Measurements from ENCODE around the gene MMD. TPM values are rescaled to one million over a fixed set of nuclear protein-coding genes. Genes with fewer than 3 reads are reported as not detected.

MMD gene
- total RNA-seq, 4 donors from 2014 or later, result 4.6 to 25.7 (median 11.3) TPM

DNA sequence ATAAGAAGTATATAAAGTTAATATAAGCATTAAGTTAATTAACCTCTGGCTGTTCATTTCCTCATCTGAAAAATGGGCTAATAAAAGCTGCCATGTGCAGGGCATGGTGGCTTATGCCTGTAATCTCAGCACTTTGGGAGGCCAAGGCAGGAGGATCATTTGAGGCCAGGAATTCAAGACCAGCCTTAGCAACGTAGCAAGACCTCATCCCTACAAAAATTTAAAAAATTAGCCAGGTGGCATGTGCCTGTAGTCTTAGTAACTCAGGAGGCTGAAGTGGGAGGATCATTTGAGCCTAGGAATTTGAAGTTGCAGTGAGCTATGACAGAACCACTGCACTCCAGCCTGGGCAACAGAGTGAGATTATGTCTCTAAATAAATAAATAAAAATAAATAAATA, 40.6 kb upstream of the MMD start:
- no peaks in the 10 kb centered on the region for H3K27me3 ChIP-seq
- no peak overlapping the region for H3K27ac ChIP-seq
- DNase-seq (no peak), ATAC-seq (no peak)
- H3K36me3 ChIP-seq, result no peaks in the 10 kb centered on the region
- H3K9me3 ChIP-seq, result no peaks in the 10 kb centered on the region
- H3K4me3 ChIP-seq, result no peak overlapping the region
- no peaks in the 10 kb centered on the region for H3K4me1 ChIP-seq
- no peak for TF ChIP-seq POLR2A (IDR thresholded peaks at IDR 0.05)
- TF ChIP-seq, protein P1, sequence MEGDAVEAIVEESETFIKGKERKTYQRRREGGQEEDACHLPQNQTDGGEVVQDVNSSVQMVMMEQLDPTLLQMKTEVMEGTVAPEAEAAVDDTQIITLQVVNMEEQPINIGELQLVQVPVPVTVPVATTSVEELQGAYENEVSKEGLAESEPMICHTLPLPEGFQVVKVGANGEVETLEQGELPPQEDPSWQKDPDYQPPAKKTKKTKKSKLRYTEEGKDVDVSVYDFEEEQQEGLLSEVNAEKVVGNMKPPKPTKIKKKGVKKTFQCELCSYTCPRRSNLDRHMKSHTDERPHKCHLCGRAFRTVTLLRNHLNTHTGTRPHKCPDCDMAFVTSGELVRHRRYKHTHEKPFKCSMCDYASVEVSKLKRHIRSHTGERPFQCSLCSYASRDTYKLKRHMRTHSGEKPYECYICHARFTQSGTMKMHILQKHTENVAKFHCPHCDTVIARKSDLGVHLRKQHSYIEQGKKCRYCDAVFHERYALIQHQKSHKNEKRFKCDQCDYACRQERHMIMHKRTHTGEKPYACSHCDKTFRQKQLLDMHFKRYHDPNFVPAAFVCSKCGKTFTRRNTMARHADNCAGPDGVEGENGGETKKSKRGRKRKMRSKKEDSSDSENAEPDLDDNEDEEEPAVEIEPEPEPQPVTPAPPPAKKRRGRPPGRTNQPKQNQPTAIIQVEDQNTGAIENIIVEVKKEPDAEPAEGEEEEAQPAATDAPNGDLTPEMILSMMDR (IDR thresholded peaks at IDR 0.05 in 4 of 5, conservative IDR thresholded peaks at IDR 0.05 in 1 of 5), result no peak
- intact Hi-C loops (cut with DNase I; ENCODE audit: low total_unique reads), result no loop called here
- in situ Hi-C loops (cut with MboI; ENCODE audit: low sequenced_read_pairs in 4 of 4), result no loop called here

DNA sequence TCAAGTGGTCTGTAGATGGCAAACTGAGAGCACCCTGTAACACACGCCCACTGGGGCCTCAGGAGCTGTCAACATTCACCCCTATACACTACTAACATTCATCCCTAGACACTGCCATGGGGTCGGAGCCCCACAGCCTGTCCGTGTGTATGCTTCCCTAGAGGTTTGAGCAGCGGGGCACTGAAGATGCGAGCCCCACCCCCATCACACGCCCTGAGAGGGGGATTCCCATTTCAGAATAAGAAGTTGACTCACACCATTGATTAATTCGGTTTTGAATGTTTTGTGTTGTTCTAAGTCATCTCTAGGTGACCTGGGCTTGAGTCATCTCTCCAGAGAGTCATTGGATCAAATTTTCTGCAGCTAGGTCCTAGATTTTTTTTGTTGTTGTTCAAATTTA, 37.3 kb upstream of the MMD start:
- TF ChIP-seq, protein P1 (IDR thresholded peaks at IDR 0.05 in 4 of 5, conservative IDR thresholded peaks at IDR 0.05 in 1 of 5), result no peak
- Histone ChIP-seq H3K9me3 (no peaks in the 10 kb centered on the region), H3K4me1 (peaks cover 0 to 10% of the 10 kb centered on the region in 2 donors), H3K4me3 (no peak overlapping the region), H3K27ac (no peak overlapping the region), H3K36me3 (no peaks in the 10 kb centered on the region), H3K27me3 (no peaks in the 10 kb centered on the region)
- in situ Hi-C loops (cut with MboI; ENCODE audit: low sequenced_read_pairs in 4 of 4), result no loop called here
- intact Hi-C loops (cut with DNase I; ENCODE audit: low total_unique reads), result no loop called here
- ATAC-seq, result no peak
- no peak for DNase-seq

DNA sequence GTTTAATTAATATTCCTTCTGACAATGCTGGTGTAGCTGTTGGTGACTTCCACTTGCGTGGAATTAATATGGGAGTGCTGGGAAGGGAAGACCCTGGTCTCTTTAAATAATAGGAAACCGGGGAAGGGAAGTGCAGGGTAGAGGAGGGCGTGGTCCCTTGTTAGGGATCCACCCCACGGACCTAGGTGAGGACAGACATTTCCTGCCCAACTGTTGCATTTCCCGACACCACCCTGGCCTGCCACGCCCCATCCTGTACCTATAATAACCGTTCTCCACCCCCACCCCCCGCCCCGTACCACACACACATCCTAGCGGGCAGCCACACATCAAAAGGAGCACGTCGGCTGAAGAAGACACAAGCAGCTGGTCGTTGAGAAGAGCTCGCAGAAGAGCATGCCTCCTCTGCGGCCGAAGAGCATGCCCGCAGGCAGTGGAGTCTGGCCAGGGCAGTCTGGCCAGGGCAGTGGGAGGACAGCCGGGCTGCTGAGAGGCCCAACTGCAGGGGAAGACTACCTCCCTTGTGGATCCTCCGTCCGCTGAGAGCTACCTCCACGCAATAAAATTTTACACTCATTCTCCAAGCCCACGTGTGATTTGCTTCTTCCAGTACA, 36.8 kb upstream of the MMD start:
- Histone ChIP-seq H3K36me3 (no peaks in the 10 kb centered on the region), H3K27ac (no peak overlapping the region), H3K27me3 (no peaks in the 10 kb centered on the region), H3K4me3 (no peak overlapping the region), H3K4me1 (peaks cover 0 to 10% of the 10 kb centered on the region in 2 donors), H3K9me3 (no peaks in the 10 kb centered on the region)
- no peak for TF ChIP-seq POLR2A (IDR thresholded peaks at IDR 0.05)
- TF ChIP-seq, protein P1 (IDR thresholded peaks at IDR 0.05 in 4 of 5, conservative IDR thresholded peaks at IDR 0.05 in 1 of 5), result no peak
- no peak for DNase-seq
- intact Hi-C loops (cut with DNase I; ENCODE audit: low total_unique reads) (no loop called here), in situ Hi-C loops (cut with MboI; ENCODE audit: low sequenced_read_pairs in 4 of 4) (no loop called here)
- no peak for ATAC-seq

DNA sequence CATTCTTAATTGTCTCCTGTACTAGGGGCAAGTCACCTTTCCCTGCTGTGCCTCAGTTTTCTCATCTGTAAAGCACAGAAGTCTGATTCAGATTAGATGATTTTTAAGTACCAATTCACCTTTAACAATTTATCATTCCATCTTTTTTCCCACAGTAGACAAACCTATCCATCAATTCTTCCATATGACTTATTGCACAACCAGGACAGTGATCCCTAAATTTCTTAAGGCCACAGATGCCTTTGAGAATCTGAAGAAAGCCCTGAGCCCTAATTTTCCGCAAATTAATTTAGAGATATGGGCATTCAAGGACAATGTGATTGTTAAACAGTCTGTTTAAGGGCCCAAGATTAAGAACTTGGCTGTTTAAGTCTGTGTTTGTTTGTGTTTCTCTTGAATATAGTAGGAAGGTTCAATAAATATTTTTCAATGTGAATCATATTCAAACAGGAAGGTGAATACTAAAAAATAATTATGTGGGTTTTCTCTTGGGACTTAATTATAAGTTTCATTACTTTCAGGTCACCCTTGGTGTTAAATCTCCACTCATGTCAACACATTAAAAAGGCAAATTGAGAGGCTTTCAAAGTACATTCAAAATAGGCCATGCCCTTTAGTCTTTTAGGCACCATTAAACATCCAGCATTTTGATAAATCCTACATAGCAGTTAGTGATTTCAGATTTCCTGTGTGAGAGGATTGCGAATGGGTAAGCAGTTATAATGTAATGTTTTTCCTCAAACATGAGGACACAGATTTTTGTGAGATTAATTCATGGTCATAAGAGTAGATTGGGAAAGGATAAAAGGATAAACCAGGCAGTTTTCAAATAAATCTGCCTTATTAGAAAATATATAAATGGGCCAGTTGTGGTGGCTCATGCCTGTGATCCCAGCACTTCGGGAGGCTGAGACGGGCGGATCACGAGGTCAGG, 34.9 kb upstream of the MMD start:
- no peaks in the 10 kb centered on the region for H3K27me3 ChIP-seq
- no peaks in the 10 kb centered on the region for H3K36me3 ChIP-seq
- TF ChIP-seq, protein P1 (IDR thresholded peaks at IDR 0.05 in 4 of 5, conservative IDR thresholded peaks at IDR 0.05 in 1 of 5), result no peak
- TF ChIP-seq POLR2A (IDR thresholded peaks at IDR 0.05), result no peak
- no peak overlapping the region for H3K27ac ChIP-seq
- ATAC-seq, result no peak
- H3K9me3 ChIP-seq, result no peaks in the 10 kb centered on the region
- intact Hi-C loops (cut with DNase I; ENCODE audit: low total_unique reads), result no loop called here
- no peak overlapping the region for H3K4me3 ChIP-seq
- in situ Hi-C loops (cut with MboI; ENCODE audit: low sequenced_read_pairs in 4 of 4), result no loop called here
- no peak for DNase-seq
- H3K4me1 ChIP-seq, result peaks cover 4 to 19% of the 10 kb centered on the region in 2 donors
